SHP77 treated with DMSO at 0.1 percent for 48 hours (cell line): ENCODE results near the gene SIGLEC12.
"Not testable (repeated sequence)": the region's sequence is repeated elsewhere in the genome, so short reads cannot be mapped to it uniquely, and the experiment has no call there.

Experiments
- DNase-seq: peaks from one replicate; lab custom pipeline; 2025; lab: John Stamatoyannopoulos, UW

The SIGLEC12 gene

DNA sequence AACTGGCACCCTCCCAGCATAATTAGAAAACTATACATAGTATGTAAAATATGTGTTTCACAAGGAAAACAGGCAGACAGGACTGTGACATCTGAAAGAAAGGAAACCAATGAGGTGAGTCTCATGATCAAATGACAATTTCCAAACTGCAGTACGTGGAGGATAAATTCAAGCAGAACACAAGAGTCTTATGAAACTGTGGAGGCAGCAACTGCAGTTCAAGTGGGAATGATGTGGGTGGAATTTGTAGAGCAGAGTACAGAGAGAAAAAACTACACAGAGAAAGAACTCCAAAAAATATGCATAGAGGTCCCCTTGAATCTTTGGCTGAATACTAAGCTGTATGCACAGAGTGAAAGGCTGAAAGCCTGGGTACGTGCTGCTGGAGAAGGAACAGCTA is 20.2 kb upstream of the SIGLEC12 start:
- no peak for DNase-seq

DNA sequence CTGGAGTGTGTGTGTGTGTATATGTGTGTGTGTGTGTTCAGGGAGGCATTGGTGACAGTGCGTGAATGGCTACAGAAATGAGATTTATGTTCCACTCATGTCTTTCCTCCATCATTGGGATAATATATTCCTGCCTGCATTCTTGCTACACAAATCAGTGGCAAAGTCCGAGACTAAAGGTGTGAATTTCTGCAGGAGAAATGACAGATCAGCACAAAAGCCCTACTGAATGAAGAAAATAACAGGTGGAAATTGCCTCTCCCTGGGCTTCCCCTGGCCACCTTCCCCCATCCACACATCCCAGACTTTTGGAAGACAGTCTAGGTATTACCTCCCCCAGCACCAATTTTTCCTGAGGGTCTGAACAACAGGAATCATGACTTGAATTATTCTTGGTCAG is 19.8 kb upstream of the SIGLEC12 start:
- DNase-seq: no peak

DNA sequence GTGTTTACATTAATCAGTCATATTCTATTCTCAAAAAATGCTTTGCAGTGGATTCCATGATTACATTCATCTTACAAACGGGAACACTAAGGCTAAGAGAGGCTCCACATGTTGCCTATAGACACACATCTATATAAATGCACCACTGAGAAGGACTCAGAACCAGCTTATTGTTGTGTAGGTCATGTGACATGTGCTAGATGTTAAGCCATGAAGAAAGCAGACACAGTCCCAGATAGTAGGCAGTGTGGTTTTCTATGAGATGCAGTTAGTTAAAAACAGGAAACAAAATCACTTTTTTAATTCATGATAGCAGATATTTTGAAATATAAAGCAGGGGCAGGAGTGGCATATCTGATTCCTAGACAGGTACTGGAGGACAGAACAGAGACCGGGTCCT is 19.1 kb upstream of the SIGLEC12 start:
- no peak for DNase-seq

DNA sequence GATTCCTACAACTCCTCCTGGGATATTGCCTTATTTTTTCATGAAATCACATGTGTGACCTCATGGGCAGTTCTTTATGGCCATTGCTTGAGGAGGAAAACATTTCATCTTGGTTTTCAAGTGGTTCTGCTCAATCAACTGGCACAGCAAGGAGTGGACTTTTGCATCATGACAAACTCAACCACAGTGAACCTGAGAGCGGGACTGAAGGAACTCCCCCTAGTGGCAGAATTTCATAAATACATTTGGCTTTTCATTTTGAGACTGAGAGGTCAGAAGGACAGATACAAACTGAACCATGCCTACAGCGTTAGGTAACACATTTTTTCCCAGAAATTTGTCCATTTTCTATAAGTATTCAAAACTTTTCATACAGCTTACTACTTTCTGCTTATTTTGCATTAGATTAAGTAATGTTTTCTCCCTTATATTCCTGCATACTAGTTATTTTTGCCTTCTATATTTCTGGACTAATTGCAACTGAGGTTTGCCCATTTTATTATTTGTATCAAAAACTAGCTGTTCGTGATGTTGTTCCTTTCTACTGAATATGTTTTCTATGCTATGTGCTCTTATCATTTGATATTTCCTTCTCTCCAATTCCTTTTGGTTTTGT is 13.4 kb upstream of the SIGLEC12 start:
- DNase-seq: peak; percentile 5

DNA sequence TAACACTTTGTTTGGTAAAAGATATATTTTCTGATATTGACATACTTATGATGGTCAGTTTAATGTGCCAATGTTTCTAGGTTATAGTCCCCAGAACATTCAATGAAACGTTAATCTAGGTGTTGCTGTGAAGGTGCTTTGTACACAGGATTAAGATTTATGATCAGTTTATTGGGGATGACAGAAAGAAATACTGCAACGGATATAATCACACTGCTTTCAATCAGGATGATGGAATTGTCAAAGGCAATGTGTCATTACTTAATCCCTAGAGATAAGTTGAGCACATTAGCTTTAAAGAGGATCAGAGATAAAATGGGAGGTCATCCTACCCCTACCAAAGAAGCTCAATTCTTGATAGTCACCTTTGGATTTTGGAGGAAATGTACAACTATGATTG is 12.4 kb upstream of the SIGLEC12 start:
- DNase-seq: no peak

DNA sequence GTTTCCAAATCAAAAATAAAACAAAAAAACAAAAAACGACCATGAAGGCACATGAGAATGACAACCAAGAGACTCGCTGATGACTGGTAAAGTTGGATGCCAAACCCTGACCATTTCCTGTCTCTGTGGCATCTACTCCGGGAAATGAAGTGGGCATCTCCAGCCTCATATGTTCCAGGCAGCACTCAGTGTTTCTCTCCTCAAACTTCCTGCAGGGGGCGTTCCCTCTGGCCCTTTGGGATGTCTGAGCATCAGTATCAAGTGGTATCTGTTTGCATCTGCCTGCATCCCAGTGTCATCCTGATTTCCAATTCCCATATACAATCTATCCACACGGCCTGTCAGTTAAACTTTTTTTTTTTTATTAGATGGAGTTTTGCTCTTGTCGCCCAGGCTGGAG is 9.8 kb upstream of the SIGLEC12 start:
- DNase-seq: peak; percentile 5

DNA sequence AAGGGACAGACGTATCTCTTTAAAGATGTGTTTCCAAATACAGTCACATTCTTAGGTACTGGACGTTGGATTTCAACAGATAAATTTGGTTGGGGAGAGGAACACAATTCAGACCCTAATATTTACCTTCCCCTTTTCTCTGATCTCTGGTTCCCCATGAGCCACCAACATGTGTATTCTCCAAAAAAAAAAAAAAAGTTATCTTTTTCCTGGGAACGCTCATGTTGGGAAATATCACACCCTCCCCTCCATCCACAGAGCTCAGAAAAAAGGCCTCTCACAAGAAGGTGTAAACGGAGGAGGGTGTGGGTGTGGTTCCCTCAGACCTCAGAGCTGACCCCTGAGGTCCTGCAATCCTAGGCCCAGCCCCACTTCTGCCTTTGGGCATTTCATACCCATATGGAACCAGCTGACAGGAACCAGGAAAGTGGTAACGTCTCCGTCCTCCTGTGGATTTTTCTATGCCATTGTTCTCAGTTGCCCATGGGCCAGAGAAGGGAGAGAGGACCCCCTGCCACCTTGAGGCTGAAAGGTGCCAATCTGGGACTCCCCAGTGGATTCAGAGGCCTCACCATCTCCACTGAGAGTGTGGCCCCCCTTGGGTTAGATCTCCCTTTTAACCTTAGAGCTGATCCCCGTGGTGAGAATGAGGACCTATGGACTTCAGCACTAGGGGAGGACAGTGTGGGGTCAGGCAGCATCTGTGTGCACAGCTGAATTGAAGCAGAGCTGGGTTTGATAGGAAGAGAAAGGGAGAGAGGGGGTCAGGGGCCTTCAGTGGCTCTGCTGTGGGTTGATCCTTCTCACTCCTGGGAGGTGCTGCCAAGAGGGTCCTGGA is 8.4 kb upstream of the SIGLEC12 start:
- DNase-seq: no peak

DNA sequence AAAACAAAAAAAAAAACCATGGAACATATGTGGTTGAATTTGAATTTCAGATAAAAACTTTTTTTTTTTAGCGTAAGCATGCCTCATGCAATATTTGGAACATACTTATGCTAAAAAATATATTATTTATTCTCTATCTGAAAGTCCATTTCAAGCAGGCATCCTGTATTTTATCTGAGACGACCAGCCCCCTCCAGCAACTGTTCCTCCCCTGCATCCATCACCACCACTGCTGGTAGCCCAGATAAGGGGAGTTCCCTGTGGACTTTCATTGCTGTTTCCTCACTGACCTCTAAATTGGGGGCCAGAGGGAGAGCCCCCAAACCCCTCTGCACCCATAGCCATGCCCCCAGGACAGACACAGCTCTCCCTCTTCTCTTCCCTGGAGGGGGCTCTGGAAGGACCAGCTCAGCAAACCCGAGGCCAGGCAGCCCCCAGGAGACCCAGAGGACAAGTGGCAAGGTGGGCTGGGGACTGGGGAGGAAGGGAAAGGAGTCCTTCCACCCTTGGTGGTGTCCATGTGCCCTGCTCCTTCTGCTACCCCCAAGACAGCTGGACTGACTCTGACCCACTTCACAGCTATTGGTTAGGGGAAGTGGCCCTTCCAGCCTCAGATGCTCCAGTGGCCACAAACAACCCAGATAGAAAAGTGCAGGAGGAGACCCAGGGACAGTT is 6.6 kb upstream of the SIGLEC12 start:
- no peak for DNase-seq

DNA sequence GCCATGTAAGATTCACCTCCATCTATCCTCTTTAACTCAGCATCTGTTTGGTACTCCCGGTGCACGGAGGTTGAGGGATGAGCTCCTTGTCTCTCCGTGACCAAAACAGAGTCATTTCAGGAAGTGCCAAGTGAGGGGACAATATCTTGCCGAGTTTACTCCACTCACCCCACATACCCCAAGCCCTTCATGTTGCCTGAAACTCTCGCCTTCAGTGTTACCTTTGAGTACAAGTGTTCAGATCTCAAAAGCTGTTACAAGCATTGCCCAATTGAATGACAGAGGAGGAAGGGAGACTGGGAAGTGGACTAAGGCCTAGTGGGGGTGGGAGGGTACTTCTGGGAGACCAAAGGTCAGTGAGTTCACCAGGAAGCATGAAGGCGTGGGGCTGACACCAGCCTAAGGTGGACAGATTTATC is 6.0 kb upstream of the SIGLEC12 start:
- no peak for DNase-seq

DNA sequence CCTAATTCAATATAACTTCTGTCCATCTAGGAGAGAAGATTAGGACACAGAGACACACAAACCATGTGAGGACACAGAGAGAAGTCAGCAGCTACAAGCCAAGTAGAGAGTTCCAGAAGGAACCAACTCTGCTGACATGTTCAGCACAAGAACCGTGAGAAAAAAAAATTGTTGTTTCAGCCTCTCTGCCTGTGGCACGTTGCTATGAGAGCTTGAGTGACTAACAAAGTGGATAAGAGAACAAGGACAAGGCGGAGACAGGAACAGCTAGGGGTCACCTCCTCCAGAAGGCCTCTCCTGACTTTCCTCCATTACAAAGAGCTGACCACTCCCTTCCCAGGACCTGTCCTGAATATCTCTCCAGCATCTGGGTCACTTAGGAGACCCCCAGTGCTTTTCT is 5.6 kb upstream of the SIGLEC12 start:
- DNase-seq: no peak

DNA sequence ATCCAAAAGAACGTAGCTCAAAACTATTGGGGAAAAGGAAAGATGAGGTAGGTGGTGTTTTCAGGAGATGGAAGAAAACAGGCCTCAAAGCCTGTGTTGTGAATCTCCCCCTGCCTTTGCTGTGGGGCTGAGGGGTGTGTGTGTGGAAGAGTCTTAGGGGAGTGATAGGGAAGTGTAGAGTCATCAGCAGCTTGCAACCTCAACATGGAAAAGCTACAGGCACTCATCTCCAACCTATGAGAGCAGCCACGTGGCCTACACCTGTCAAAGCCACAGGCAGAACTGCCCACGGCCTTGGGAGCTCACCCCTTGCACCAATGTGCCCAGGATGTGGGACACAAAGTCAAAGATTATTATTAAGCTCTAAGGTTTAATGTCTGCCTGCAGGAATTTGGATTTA is 4.3 kb upstream of the SIGLEC12 start:
- DNase-seq: no peak

DNA sequence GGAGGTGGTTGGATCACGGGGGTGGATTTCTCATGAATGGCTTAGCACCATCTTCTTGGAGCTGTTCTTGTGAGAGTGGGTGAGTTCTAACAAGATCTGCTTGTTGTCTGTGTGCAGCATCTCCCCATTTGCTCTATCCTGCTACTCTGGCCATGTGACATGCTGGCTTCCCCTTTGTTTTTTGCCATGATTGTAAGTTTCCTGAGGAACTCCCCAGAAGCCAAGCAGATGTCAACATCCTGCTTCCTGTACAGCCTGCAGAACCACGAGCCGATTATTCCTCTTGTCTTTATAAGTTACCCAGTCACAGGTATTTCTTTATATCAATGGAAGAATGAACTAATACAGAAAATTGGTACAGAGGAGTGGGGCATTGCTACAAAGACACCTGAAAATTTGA is 2.3 kb upstream of the SIGLEC12 start:
- DNase-seq: no peak

DNA sequence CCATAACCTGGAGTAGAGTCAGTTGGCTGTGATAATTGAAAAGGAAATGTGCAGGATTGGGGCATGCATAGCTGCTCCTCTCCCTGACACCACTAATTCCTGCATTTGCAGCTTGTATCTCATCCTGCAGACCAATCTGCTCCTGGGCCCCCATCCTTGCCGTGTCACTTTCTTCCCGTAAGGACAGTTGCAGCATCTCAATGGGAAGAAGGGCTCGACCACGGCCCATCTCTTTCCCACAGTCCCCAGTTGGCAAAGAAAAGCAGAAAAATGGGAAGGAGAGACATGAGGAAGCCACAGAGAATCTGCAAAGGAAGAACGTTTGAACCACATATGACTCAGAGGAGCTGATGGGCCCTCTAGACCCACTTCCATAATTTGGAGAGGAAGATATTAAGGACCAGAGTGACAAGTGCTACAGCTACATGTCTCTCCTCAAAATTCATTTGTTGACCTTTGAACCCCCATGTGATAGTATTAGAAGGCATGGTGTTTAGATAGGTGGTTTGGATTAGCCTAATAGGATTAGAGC is 1.8 kb upstream of the SIGLEC12 start:
- DNase-seq: no peak

DNA sequence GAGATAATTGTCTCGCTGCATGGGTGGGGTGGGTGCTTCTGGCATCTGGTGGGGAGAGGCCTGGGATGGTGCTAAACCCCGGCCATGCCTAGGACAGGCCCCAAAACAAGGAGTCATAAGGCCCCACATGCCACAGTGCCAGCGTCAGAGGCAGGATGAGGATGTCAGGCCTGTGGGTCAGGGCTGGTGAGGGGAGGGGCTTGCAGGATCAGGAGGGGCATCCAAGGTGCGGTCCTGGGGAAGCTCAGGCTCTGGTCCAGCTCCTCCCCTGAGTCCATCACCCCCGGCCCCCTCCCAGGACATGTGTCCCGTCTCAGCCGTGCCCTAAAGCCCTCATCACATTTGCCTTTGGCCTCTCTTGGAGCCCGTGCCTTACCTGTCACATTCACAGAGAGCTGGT is 669 bp downstream of the SIGLEC12 start:
- DNase-seq: not testable (repeated sequence)

DNA sequence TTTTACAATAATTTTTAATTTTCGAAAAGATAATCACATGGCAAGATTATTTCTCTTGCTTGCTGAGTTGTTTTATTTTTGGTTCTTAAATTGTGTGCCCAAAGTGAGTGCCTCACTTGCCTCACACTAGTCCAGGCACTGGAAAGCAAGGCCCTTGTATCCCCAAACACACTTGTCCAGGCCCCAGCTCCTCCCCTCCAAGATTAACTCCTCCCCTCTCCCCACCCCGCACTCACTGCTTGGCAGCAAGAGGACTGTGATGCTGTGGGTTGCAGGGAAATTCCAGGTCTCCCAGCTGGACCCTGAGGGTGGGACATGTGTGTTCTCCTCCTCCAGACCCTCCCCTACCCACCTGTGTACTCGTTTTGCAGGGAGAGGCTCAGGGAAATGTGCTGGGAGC is 3.9 kb downstream of the SIGLEC12 start:
- DNase-seq: no peak

DNA sequence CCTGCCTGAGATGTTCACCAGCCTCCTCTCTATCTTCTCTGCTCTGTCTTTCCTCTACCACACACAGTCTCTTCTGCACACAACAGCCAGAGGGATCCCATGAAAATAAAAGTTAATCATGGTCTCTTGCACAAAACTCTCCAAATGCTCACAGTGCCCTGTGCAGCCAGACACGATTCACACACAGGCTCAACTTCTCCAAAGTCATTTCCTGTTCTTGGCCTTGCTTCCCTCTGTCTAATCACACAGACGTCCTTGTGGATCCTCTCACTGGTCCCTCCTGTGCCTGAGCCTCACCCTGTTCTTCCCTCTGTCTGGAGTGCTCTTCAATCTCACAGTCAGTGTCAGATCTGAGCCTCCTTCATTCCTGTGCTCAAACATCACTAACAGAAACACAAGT is 7.8 kb downstream of the SIGLEC12 start:
- DNase-seq: no peak

DNA sequence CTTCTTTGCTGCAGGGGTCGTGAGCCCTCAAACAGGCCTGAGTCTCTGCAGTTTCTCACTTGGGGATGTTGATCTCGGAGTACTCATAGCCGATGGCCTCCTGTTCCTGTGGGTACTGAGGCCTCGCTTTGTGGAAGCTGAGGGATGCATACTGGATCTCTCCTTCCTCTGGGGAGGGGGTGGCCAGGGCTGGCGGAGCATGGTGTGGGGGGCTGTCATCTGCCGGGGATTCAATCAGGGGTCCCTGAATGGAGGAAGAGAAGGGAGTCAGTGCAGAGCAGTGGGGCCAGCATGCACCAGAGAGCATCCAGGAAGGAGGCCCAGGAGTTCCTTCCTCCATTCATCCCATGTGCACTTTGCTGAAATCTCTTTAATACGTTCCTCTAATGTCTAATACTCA is 10.0 kb downstream of the SIGLEC12 start:
- DNase-seq: no peak

DNA sequence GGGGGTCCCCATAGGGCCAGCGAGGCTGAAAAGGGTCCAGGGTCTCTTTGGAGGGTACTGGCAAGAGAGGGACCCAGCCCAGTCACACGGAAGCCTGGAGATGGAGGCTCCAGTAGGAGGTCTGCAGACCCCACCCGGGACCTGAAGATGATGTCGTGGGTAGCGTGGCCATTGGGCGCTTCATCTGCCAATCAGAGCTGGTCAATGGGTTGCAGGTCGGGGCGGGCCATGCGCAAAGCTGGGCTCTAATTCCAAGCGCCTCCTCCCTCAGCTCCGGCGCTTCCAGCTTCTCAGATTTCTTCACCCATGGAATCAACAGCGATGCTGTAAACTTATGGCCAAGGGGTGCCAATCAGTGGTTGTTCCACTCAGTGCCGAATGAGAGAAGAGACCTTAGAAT is 10.9 kb downstream of the SIGLEC12 start:
- DNase-seq: no peak

DNA sequence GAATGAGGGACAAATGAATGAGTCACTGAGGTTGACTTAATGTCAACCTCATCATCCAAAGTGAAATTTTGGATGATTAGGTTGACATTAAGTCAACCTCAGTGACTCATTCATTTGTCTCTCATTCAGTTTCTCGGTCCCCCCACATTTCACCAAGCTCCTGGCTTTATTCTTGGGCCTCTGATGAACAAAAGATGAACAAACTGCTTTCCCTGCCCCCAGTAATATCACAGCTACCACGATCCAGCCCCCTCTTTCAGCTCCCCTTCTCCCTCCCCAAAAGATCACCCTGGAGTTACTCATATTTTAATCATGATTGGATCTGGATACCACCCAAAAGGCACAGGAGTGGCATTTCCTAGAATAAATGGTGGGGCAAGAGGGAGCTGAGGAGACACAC is 12.5 kb downstream of the SIGLEC12 start:
- no peak for DNase-seq

DNA sequence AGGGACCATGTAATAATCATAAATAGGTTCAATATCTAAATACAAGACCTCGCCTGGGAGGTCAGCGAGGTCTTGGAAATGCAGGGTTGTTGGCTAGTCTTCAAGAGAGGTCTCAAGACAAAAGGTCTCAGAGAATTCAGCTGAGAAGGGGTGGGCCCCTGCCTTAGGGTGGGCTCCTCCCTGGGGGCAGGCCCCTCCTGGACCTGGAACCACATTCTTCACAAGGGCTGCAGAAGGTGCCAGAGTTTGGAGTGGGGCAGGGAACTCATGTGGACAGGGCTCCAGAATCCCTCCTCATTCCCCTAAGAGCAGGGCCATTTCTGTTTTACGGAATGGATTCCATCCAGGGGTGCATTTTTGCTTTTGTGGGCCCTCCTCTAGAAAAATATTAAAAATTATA is 13.1 kb downstream of the SIGLEC12 start:
- no peak for DNase-seq

DNA sequence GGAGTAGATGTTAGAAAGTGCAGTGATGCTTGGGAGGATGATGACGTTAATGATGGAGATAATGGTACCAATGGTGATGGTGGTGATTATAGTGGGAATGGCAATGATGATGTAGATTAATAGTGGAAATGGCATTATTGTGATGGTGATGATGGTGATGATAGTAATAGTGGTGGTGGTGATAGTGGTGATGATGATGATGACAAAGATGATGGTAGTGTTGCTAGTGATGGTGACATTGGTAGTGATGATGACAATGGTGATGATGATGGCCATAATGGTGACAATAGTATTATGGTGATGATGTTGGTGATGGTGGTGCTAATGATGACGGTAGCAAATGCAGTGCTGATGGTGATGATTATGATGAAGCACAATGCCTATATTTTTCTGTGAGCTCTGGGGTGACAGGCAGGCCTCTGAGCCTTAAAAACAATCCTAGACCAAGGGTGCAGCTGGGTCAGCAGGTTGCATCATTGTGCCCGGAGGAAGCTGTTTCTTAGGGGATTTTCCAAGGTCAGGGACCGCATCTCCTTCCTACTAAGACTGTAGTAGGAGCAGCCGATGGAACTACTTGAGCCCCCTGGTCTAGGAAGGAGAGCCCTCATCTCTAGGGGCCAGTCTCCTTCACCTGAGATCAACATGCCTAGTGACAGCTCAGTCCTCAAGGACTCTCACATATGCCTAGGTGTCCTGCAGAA is 15.5 kb downstream of the SIGLEC12 start:
- no peak for DNase-seq

DNA sequence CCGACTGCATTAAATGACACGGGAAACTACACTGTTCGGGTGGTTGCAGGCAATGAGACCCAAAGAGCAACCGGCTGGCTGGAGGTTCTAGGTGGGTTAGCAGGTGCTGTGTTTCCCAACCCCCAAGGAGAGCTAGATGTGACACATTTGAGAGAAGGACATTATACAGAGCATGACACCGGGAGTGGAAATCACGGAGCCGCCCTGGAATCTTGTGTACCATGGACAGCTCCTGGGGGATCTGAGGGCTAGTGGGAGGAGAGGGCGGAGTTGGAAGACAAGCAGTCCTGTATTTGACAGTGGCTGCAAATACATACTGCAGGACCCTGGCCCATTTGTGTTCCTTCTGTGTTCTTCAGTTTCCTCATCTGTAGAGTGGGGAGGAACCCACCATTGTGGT is 21.0 kb downstream of the SIGLEC12 start:
- no peak for DNase-seq
